Esophagus squamous epithelium (tissue), 4 donors: ENCODE results near the gene TMEM87B.

Experiments
- CTCF ChIP-seq, 6 experiments: fragments of 450-650 bp in 4 of 6; fragments of 200-600 bp in 2 of 6; sonication (generic) in 2 of 6; IDR thresholded peaks; one replicate each; pipeline ENCODE4 v1.5.1; 2016 to 2019; ENCODE audit warnings: antibody characterized with exemption in 6 of 6, mild to moderate bottlenecking in 4 of 6, moderate library complexity in 4 of 6
- POLR2A ChIP-seq, 4 donors: fragments of 450-650 bp; IDR thresholded peaks; one replicate each; pipeline ENCODE4 v1.6.1; 2017; ENCODE audit warnings: antibody characterized with exemption in 4 of 4, mild to moderate bottlenecking in 4 of 4, moderate library complexity in 3 of 4

- TF ChIP-seq POLR2A (IDR thresholded peaks at IDR 0.05), result no peak
- TF ChIP-seq CTCF (IDR thresholded peaks at IDR 0.05), result no peak
Measured at GRCh38 chr2:112165296-112165695, 110.2 kb downstream of the TMEM87B start.
